ENCODE results near the gene CSMD2.
"Not testable (repeated sequence)": the region's sequence is repeated elsewhere in the genome, so short reads cannot be mapped to it uniquely, and the experiment has no call there.

Gene CSMD2

DNA sequence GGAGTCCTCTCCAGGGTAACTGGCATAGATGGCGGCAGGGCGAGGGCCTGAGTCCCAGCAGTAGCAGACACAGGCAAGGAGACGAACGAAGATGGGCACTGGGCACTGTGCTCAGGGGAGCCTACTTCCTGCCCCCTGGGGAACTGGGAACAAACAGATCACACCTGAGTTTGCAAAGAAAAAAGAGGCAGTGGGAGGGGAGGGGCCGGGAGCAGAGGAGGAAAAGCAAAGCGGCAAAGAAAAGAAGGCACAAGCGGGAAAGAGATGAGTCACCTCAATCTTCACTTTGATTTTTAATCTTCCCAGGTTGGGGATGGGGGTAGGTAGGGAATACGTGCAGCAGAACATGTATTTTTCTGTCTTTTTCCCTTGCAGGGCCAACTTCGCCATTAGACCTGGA is 648.6 kb downstream of the CSMD2 start:
- DNase-seq (ENCODE audit: insufficient read length, low spot score) (no peak), FAIRE-seq (no peak)
- TF ChIP-seq, protein P1, sequence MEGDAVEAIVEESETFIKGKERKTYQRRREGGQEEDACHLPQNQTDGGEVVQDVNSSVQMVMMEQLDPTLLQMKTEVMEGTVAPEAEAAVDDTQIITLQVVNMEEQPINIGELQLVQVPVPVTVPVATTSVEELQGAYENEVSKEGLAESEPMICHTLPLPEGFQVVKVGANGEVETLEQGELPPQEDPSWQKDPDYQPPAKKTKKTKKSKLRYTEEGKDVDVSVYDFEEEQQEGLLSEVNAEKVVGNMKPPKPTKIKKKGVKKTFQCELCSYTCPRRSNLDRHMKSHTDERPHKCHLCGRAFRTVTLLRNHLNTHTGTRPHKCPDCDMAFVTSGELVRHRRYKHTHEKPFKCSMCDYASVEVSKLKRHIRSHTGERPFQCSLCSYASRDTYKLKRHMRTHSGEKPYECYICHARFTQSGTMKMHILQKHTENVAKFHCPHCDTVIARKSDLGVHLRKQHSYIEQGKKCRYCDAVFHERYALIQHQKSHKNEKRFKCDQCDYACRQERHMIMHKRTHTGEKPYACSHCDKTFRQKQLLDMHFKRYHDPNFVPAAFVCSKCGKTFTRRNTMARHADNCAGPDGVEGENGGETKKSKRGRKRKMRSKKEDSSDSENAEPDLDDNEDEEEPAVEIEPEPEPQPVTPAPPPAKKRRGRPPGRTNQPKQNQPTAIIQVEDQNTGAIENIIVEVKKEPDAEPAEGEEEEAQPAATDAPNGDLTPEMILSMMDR (IDR thresholded peaks at IDR 0.05; ENCODE audit: insufficient read depth, missing control alignments), result no peak

DNA sequence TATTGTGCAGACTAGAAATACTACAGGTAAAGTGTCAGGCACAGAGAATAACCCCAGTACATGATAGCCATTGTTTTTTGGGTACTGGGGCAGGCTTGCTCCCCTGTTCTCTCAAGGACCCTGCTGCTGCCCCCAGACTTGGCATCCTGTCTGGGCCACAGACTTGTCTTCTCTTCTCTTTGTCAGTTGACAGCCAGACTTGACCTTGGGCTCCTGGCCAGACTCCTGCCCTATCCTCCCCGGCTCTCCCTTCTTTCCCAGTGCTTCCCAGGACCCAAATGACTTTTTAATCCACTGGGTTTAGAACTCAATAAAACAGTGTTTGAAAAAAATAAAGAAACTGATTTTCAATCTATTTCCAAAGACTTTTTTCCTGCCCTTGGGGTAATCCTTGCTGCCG is 649.4 kb downstream of the CSMD2 start:
- no peak for DNase-seq (ENCODE audit: insufficient read length, low spot score)
- TF ChIP-seq, protein P1 (IDR thresholded peaks at IDR 0.05; ENCODE audit: insufficient read depth, missing control alignments), result no peak
- FAIRE-seq, result no peak

DNA sequence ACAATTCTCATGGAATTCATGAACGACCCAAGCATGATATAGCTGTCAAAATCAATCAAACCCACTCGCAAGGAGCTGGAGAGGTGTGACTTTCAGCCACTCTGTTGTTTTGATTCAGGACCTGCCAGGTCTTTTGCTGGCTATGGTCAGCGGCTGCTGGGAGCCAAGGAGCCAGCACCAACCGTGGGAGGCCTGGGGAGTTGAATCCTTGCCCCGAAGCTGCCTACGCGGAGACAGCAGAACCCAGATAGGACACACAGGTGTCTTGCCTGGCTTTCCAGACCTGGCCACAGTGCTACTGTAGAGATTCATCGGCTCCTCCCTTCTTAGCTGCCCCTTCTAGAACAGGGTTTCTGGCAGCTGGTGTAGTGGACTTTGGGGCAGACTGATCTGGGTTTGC is 649.9 kb downstream of the CSMD2 start:
- FAIRE-seq (no peak), DNase-seq (ENCODE audit: insufficient read length, low spot score) (no peak)
- TF ChIP-seq, protein P1 (IDR thresholded peaks at IDR 0.05; ENCODE audit: insufficient read depth, missing control alignments), result no peak

DNA sequence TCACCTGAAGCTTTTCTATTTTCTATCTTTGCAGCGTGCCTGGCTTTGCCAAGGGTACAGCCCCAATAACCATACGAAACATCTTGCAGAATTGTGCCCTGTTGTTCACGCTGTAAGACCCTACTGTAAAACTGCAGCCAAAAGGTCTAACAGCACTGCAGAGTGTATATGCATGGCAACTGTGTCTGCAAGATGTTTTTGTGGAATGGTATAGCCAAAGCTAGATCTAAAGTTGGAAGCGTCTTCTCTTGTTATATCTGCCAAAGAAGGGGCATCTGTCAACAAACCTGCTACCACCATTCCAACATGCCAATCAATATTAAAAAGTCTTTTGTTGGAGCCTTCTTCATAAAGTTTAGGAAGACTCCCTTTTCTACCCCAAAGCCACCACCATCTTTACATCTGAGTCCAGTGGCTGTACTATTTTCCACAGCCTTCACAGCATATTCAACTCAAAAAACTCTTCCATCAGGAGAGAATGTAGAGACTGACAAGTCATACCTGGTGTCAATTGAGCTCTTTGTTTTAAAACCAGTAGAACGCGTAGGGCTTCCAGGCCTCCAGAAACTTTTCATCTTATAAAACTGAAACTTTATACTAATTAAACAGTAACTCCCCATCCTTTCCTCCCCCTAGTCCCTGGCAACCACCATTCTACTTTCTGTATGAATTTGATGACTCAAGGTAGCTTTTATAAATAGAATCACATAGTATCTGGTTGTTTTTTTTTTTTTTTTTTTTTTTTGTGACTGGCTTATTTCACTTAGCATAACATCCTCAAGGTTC is 652.6 kb downstream of the CSMD2 start:
- TF ChIP-seq, protein P1 (IDR thresholded peaks at IDR 0.05; ENCODE audit: insufficient read depth, missing control alignments), result no peak
- FAIRE-seq (no peak), DNase-seq (ENCODE audit: insufficient read length, low spot score) (no peak)

DNA sequence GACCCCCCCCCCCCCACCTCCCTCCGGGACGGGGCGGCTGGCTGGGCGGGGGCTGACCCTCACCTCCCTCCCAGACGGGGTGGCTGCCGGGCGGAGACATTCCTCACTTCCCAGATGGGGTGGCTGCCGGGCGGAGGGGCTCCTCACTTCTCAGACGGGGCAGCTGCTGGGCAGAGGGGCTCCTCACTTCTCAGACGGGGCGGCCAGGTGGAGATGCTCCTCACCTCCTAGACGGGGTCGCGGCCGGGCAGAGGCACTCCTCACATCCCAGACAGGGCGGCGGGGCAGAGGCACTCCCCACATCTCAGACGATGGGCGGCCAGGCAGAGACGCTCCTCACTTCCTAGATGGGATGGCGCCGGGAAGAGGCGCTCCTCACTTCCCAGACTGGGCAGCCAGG is 655.8 kb downstream of the CSMD2 start:
- not testable (repeated sequence) for FAIRE-seq

DNA sequence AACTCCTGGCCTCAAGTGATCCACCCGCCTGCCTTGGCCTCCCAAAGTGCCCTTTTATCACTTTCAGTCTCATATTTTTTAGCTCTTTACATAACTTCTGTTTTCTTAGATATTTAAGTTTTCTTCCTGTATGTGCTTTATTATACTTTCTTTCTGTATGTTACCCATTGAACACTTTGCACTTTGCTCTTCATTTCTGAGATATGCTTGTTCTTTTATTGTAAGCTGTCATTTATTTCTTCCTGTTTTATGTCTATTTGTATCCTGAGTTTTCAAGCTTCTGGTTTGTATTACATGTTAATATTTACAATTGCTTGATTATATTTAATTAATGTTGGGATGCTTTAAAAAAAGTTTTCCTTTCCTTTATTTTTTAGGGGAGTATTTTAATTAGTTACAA is 656.9 kb downstream of the CSMD2 start:
- FAIRE-seq (no peak), DNase-seq (ENCODE audit: insufficient read length, low spot score) (no peak)
- TF ChIP-seq, protein P1 (IDR thresholded peaks at IDR 0.05; ENCODE audit: insufficient read depth, missing control alignments), result no peak

More for the DNA sequence above, 655.8 kb downstream of the CSMD2 start:
- DNase-seq (ENCODE audit: insufficient read length, low spot score), result not testable (repeated sequence)

DNA sequence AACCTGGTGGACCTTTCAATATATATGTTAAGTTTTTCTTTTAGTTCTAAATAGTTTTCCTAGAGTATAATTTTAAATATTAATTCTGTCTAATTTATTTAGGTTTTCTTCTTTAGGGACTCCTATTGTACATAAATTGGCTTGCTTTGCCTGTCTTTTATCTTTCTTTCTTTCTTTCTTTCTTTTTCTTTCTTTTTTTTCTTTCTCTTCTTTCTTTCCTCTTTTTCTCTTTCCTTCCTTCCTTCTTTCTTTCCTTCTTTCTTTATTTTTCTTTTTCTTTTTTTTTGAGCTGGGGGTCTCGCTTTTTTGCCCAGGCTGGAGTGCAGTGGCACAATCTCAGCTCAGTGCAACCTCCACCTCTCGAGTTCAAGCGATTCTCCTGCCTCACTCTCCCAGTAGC is 657.4 kb downstream of the CSMD2 start:
- DNase-seq (ENCODE audit: insufficient read length, low spot score) (no peak), FAIRE-seq (no peak)
- TF ChIP-seq, protein P1 (IDR thresholded peaks at IDR 0.05; ENCODE audit: insufficient read depth, missing control alignments), result no peak
